ENCODE data around the gene UTP11.

The UTP11 gene

GRCh38 chr1:38005195-38006007 is 7.1 kb upstream of the UTP11 start, which contains the start of gene FHL3:
FHL3 (minus strand) TSS chr1:38005514; CDS start chr1:37999412, 6,102 bp downstream.
- Histone ChIP-seq H3K9me3 (ENCODE audit: control insufficient read depth, low read length) (no peaks in the 10 kb centered on the region), H3K4me3 (ENCODE audit: low read length) (peak within 1 kb of the TSS; percentile 85), H3K27me3 (replicated peaks; ENCODE audit: control insufficient read depth, insufficient read depth, low read length) (no peaks in the 10 kb centered on the region), H3K36me3 (ENCODE audit: control insufficient read depth, insufficient read depth, low read length, severe bottlenecking) (no peaks in the 10 kb centered on the region), H3K9ac (ENCODE audit: low read length) (peak within 1 kb of the TSS; percentile 88), H3K4me1 (ENCODE audit: control insufficient read depth, insufficient read depth, low read length) (peaks cover 26% of the 10 kb centered on the region)
- peak; percentile 66 for DNase-seq (ENCODE audit: low read depth)

- DNase-seq (ENCODE audit: low read depth), result no peak
These were observed 6.3 kb upstream of the UTP11 start for GRCh38 chr1:38006008-38006828.

DNA sequence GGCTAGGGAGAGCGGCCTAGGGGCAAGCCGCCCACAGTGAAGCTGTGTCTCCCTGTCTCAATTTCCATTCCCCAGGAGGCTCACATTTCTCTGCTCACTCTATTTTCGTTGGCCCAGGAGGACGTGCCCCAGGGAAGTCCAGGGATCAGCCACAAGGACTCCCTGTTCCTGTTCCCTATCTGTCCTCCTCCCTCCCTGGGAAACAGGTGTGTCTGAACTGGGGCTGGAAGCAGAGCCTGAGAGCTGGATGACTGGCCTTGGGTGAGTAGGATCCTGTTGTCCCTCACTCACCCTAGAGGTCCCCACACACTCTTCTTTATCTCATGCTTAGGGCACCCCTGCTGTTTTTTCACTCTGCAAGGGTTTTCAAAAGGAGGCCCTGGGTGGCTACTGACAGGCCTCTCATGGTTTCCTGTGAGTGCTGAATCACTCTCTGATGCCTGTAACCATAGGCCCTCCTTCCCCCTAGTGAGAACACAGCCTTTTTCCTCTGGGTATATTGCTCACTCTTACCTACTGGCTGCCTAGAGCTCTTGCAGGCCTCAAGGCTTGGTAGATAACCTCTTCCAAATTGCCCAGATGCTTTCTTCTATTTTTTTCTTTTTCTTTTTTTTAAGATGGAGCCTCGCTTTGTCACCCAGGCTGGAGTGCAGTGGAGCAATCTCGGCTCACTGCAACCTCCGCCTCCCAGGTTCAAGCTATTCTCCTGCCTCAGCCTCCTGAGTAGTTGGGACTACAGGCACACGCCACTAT is 3.3 kb upstream of the UTP11 start:
- Histone ChIP-seq H3K9ac (ENCODE audit: low read length) (peak overlapping the region; percentile 41), H3K27me3 (replicated peaks; ENCODE audit: control insufficient read depth, insufficient read depth, low read length) (no peaks in the 10 kb centered on the region), H3K4me1 (ENCODE audit: control insufficient read depth, insufficient read depth, low read length) (peaks cover 12% of the 10 kb centered on the region), H3K4me3 (ENCODE audit: low read length) (no peak overlapping the region), H3K36me3 (ENCODE audit: control insufficient read depth, insufficient read depth, low read length, severe bottlenecking) (no peaks in the 10 kb centered on the region), H3K9me3 (ENCODE audit: control insufficient read depth, low read length) (no peaks in the 10 kb centered on the region)
- DNase-seq (ENCODE audit: low read depth), result peak; percentile 36

More at GRCh38 chr1:38006008-38006828, 6.3 kb upstream of the UTP11 start:
- H3K4me3 ChIP-seq (ENCODE audit: low read length), result peak overlapping the region; percentile 54
- H3K36me3 ChIP-seq (ENCODE audit: control insufficient read depth, insufficient read depth, low read length, severe bottlenecking), result no peaks in the 10 kb centered on the region
- H3K4me1 ChIP-seq (ENCODE audit: control insufficient read depth, insufficient read depth, low read length), result peaks cover 18% of the 10 kb centered on the region
- no peaks in the 10 kb centered on the region for H3K9me3 ChIP-seq (ENCODE audit: control insufficient read depth, low read length)
- H3K9ac ChIP-seq (ENCODE audit: low read length), result peak overlapping the region; percentile 44
- H3K27me3 ChIP-seq (replicated peaks; ENCODE audit: control insufficient read depth, insufficient read depth, low read length), result no peaks in the 10 kb centered on the region

- DNase-seq (ENCODE audit: low read depth), result no peak
- no peaks in the 10 kb centered on the region for H3K9me3 ChIP-seq (ENCODE audit: control insufficient read depth, low read length)
- no peaks in the 10 kb centered on the region for H3K27me3 ChIP-seq (replicated peaks; ENCODE audit: control insufficient read depth, insufficient read depth, low read length)
- H3K36me3 ChIP-seq (ENCODE audit: control insufficient read depth, insufficient read depth, low read length, severe bottlenecking), result no peaks in the 10 kb centered on the region
- peaks cover 16% of the 10 kb centered on the region for H3K4me1 ChIP-seq (ENCODE audit: control insufficient read depth, insufficient read depth, low read length)
- H3K9ac ChIP-seq (ENCODE audit: low read length), result no peak overlapping the region
- no peak overlapping the region for H3K4me3 ChIP-seq (ENCODE audit: low read length)
These were observed 2.7 kb upstream of the UTP11 start for GRCh38 chr1:38009841-38010180.

- Histone ChIP-seq H3K36me3 (ENCODE audit: control insufficient read depth, insufficient read depth, low read length, severe bottlenecking) (peaks cover 23% of the 10 kb centered on the region), H3K4me3 (ENCODE audit: low read length) (peak overlapping the region; percentile 94), H3K9me3 (ENCODE audit: control insufficient read depth, low read length) (no peaks in the 10 kb centered on the region), H3K4me1 (ENCODE audit: control insufficient read depth, insufficient read depth, low read length) (peaks cover 38% of the 10 kb centered on the region), H3K27me3 (replicated peaks; ENCODE audit: control insufficient read depth, insufficient read depth, low read length) (no peaks in the 10 kb centered on the region), H3K9ac (ENCODE audit: low read length) (peak overlapping the region; percentile 95)
- no peak for DNase-seq (ENCODE audit: low read depth)
These were observed 691 bp downstream of the UTP11 start for GRCh38 chr1:38013227-38013622.

DNA sequence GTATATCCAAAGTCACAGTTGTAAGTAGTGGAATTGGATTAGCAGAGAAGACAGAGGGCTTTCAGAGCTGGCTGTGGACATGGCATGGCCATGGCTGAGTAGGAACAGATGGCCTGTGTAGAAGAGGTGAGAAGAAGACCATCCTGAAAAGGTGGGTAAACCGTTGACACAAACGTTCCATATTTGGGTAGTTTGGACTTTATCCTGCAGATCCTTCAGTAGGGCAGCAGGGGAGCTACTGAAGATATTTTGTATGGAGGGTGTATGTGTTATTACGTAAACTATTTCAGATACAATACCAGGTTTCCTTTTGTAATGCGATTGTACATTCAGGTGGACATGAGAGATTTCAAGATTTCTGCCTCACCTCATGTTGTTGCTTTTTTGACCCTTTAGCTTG is 1.6 kb downstream of the UTP11 start:
- peaks cover 32% of the 10 kb centered on the region for H3K36me3 ChIP-seq (ENCODE audit: control insufficient read depth, insufficient read depth, low read length, severe bottlenecking)
- H3K27me3 ChIP-seq (replicated peaks; ENCODE audit: control insufficient read depth, insufficient read depth, low read length), result no peaks in the 10 kb centered on the region
- peaks cover 38% of the 10 kb centered on the region for H3K4me1 ChIP-seq (ENCODE audit: control insufficient read depth, insufficient read depth, low read length)
- peak overlapping the region; percentile 94 for H3K4me3 ChIP-seq (ENCODE audit: low read length)
- no peaks in the 10 kb centered on the region for H3K9me3 ChIP-seq (ENCODE audit: control insufficient read depth, low read length)
- DNase-seq (ENCODE audit: low read depth), result peak; percentile 37
- H3K9ac ChIP-seq (ENCODE audit: low read length), result peak overlapping the region; percentile 23

DNA sequence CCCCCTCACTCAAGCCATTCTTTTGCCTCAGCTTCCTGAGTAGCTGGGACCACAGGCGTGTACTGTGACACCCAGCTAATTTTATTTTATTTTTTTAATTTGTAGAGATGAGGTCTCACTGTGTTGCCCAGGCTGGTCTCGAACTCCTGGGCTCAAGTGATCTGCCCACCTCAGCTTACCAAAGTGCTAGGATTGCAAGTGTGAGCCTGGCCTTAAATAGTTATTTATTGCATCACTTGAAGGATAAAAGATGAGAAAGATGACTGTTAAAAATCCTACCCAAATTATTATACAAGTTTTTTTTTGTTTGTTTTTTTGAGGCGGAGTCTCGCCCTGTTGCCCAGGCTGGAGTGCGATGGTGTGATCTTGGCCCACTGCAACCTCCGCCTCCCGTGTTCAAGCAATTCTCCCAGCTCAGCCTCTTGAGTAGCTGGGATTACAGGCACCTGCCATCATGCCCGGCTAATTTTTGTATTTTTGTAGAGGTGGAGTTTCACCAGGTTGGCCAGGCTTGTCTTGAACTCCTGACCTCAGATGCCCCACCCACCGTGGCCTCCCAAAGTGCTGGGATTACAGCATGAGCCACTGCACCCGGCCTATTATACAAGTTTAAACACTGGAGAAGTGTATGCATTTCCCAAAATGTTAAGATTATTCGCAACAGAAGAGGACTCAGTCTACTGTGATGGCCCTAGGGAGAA is 2.3 kb downstream of the UTP11 start:
- H3K9ac ChIP-seq (ENCODE audit: low read length), result peak overlapping the region; percentile 76
- H3K9me3 ChIP-seq (ENCODE audit: control insufficient read depth, low read length), result no peaks in the 10 kb centered on the region
- no peak for DNase-seq (ENCODE audit: low read depth)
- H3K36me3 ChIP-seq (ENCODE audit: control insufficient read depth, insufficient read depth, low read length, severe bottlenecking), result peaks cover 39% of the 10 kb centered on the region
- no peaks in the 10 kb centered on the region for H3K27me3 ChIP-seq (replicated peaks; ENCODE audit: control insufficient read depth, insufficient read depth, low read length)
- H3K4me1 ChIP-seq (ENCODE audit: control insufficient read depth, insufficient read depth, low read length), result peaks cover 38% of the 10 kb centered on the region
- peak overlapping the region; percentile 94 for H3K4me3 ChIP-seq (ENCODE audit: low read length)

DNA sequence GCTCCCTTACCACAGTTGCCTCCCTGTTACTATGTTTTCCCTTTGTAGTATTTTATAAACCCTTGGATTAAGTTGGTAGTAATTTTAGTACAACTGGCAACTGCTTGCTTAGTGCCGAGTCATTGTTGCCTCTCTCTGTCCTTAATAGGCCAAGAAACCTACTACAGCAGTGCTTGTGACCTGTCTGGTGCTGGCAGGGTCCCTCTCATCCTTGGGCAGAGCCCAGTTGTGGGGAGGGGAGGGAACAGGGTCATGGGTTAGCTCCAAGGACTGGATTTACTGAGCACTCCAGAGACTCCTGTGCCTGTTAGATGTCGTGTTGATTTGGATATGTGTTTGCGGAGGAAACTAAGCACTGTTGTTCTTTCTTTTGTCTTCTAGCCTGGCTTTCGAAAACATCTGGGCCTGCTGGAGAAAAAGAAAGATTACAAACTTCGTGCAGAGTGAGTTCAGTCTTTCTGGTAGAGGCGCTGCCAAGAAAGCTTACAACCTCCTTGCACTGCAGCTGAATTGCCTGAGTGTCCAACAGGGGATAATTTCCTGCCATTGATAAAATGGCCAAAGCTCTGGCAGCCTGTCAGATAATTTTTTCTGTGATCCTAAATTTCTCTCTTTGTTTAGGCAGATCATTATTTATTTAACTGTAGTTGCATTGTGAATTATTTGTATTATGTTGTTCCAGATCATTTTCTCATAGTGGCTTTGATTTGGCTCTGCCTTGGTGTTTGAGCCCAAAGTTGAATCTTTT is 3.6 kb downstream of the UTP11 start:
- no peaks in the 10 kb centered on the region for H3K27me3 ChIP-seq (replicated peaks; ENCODE audit: control insufficient read depth, insufficient read depth, low read length)
- H3K4me3 ChIP-seq (ENCODE audit: low read length), result peak overlapping the region; percentile 47
- DNase-seq (ENCODE audit: low read depth), result no peak
- peaks cover 49% of the 10 kb centered on the region for H3K36me3 ChIP-seq (ENCODE audit: control insufficient read depth, insufficient read depth, low read length, severe bottlenecking)
- peak overlapping the region; percentile 76 for H3K9ac ChIP-seq (ENCODE audit: low read length)
- H3K4me1 ChIP-seq (ENCODE audit: control insufficient read depth, insufficient read depth, low read length), result peaks cover 44% of the 10 kb centered on the region
- no peaks in the 10 kb centered on the region for H3K9me3 ChIP-seq (ENCODE audit: control insufficient read depth, low read length)

GRCh38 chr1:38018864-38019343 is 6.4 kb downstream of the UTP11 start:
- DNase-seq (ENCODE audit: low read depth), result peak; percentile 67
- Histone ChIP-seq H3K4me3 (ENCODE audit: low read length) (no peak overlapping the region), H3K9ac (ENCODE audit: low read length) (no peak overlapping the region), H3K4me1 (ENCODE audit: control insufficient read depth, insufficient read depth, low read length) (peaks cover 37% of the 10 kb centered on the region), H3K36me3 (ENCODE audit: control insufficient read depth, insufficient read depth, low read length, severe bottlenecking) (peaks cover 77% of the 10 kb centered on the region), H3K9me3 (ENCODE audit: control insufficient read depth, low read length) (no peaks in the 10 kb centered on the region), H3K27me3 (replicated peaks; ENCODE audit: control insufficient read depth, insufficient read depth, low read length) (no peaks in the 10 kb centered on the region)

DNA sequence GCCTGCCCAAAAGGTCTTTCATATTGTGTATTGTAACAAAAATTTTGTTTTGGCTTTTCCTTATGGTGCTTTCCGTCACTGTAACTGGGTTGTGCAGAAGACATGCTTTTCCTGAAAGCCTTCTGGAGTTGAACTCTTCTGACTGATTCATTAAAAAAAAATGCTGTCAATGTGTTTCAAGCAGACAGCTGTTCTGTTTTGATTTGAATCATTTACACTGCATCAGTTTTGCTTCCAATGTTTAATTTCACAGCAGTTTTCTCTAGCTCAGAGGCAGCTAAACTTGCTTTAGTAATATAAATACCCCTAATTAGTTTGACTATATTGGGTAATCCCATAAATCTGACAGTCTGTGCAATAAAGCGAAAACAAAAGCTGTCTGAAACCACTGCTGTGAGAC is 7.9 kb downstream of the UTP11 start:
- no peak for DNase-seq (ENCODE audit: low read depth)
- no peaks in the 10 kb centered on the region for H3K27me3 ChIP-seq (replicated peaks; ENCODE audit: control insufficient read depth, insufficient read depth, low read length)
- no peak overlapping the region for H3K4me3 ChIP-seq (ENCODE audit: low read length)
- H3K36me3 ChIP-seq (ENCODE audit: control insufficient read depth, insufficient read depth, low read length, severe bottlenecking), result peaks cover 88% of the 10 kb centered on the region
- peaks cover 23% of the 10 kb centered on the region for H3K4me1 ChIP-seq (ENCODE audit: control insufficient read depth, insufficient read depth, low read length)
- H3K9me3 ChIP-seq (ENCODE audit: control insufficient read depth, low read length), result no peaks in the 10 kb centered on the region
- H3K9ac ChIP-seq (ENCODE audit: low read length), result peak overlapping the region; percentile 41

All from adipocyte (in vitro differentiated cells).